Measurements from ENCODE around the gene SYT8. TPM values are rescaled to one million over a fixed set of nuclear protein-coding genes. Genes with fewer than 3 reads are reported as not detected.
A peak's percentile ranks its signal among the peaks of the same experiment; 100 is the strongest.
"Not testable (repeated sequence)": the region's sequence is repeated elsewhere in the genome, so short reads cannot be mapped to it uniquely, and the experiment has no call there.

The SYT8 gene
- total RNA-seq, 1 donor from 2014 or later, result not detected

DNA sequence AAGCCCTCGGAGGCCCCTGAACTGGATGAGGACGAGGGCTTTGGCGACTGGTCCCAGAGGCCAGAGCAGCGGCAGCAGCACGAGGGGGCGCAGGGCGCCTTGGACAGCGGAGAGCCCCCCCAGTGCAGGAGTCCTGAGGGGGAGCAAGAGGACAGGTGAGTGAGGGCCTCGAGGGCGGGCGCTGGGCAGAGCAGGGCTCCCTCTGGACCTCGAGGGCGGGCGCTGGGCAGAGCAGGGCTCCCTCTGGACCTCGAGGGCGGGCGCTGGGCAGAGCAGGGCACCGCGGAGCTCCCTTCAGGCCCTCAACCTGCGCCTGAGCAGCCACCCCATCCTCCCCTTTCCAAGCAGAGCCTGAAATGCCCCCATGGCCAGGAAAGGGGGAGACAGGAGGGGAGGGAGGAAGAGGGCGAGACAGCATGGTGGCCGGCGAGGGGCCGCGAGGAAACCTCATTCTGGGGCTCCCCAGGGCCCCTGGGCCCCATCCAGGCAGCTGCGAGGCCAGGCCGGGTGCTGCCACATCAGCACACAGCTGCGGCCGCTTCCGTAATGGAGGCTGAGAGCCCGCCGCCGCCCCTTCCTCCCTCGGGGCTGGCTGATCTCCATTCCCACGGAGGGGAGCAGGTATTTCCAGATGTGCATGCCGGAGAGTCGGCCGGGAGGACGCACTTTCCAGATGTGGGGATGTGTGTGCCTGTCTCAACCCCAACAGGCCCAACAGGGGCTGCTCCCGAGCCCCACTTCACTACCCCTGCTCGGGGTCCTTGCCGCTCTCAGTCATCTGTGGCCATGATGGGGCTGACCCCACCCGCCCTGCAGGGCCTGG lies 46.9 kb downstream of the SYT8 start:
- Mint-ChIP-seq H3K27ac (peak overlapping the region; percentile 61), H3K9me3 (no peaks in the 10 kb centered on the region), H3K36me3 (ENCODE audit: low read depth) (peaks cover 8% of the 10 kb centered on the region), H3K27me3 (no peaks in the 10 kb centered on the region), H3K4me3 (no peak overlapping the region), H3K4me1 (peaks cover 41% of the 10 kb centered on the region)
- ATAC-seq (ENCODE audit: low read depth) (peak; percentile 65), DNase-seq (peak; percentile 44)
- ChIA-PET CTCF (interaction anchor here (0.5 to 2.6 kb wide), 24 partner anchors 10 to 1164 kb away, joined by 3 to 15 read pairs (median 6); partner anchors contain the start of genes LSP1 and PRR33), POLR2A (interaction anchor here (0.6 to 5.4 kb wide), 9 partner anchors 9 to 1110 kb away, joined by 3 to 55 read pairs (median 4); partner anchors contain the start of genes LSP1, MRPL23, NAP1L4 and PRR33)
- intact Hi-C loops (cut with micrococcal nuclease), result loop anchor here (1.0 to 5.0 kb wide), 4 partner anchors 28 to 269 kb away; partner anchors contain the start of genes LSP1 and TNNT3
- TF ChIP-seq, protein P1, sequence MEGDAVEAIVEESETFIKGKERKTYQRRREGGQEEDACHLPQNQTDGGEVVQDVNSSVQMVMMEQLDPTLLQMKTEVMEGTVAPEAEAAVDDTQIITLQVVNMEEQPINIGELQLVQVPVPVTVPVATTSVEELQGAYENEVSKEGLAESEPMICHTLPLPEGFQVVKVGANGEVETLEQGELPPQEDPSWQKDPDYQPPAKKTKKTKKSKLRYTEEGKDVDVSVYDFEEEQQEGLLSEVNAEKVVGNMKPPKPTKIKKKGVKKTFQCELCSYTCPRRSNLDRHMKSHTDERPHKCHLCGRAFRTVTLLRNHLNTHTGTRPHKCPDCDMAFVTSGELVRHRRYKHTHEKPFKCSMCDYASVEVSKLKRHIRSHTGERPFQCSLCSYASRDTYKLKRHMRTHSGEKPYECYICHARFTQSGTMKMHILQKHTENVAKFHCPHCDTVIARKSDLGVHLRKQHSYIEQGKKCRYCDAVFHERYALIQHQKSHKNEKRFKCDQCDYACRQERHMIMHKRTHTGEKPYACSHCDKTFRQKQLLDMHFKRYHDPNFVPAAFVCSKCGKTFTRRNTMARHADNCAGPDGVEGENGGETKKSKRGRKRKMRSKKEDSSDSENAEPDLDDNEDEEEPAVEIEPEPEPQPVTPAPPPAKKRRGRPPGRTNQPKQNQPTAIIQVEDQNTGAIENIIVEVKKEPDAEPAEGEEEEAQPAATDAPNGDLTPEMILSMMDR (IDR thresholded peaks at IDR 0.05), result no peak

DNA sequence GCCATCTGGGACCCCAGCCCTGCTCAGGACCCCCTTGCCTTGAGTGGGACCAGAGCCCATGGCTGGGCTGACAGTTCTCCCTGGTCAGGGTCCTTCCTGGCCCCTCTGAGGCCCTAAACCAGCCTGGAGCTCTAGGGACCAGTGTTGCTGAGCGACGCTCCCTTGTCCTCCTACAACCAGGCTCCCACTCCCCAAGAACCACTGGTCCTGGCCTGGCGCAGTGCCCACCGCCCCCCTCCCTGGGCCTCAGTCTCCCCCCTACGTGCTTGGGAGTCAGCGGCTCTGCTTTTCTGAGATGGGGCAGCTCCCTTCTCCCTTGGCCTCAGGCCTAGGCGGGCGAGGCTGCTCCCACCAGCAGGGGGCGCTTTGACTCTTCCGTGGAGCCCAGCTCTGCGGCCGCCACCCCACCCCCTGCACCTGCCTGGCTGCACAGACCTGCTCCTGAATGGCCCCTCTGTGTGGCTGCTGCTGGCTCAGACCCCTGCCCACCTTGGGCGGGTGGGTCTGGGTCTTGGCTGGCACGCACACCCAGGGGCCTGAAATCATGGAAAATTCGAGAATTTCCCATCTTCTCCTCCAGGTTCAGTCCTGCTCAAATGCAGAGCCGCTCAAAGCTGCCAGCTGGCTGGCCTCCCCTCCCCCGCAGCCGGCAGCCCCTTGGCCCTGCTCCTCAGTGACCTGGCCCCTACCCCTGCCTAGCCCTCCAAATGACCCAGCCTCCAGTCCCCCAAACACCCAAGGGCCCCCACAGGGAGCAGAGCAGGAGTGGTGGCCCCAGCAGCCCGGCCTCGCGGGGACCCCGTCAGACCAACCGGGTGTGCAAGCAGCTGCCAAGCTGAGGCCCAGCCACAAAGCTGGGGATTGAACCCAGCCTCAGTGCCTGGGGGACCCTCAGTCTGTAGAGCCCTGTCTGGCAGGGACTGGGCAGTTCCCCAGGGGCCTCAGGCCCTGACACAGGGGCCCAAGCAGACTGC lies 47.8 kb downstream of the SYT8 start:
- DNase-seq, result peak; percentile 73
- peak; percentile 83 for ATAC-seq (ENCODE audit: low read depth)
- intact Hi-C loops (cut with micrococcal nuclease), result loop anchor here (1.0 to 5.0 kb wide), 4 partner anchors 29 to 268 kb away; partner anchors contain the start of genes LSP1 and TNNT3
- Mint-ChIP-seq H3K27me3 (no peaks in the 10 kb centered on the region), H3K4me3 (no peak overlapping the region), H3K27ac (peak overlapping the region; percentile 61), H3K4me1 (peaks cover 37% of the 10 kb centered on the region), H3K36me3 (ENCODE audit: low read depth) (peaks cover 6% of the 10 kb centered on the region), H3K9me3 (no peaks in the 10 kb centered on the region)
- POLR2A ChIA-PET, result interaction anchor here (0.6 to 5.4 kb wide), 9 partner anchors 9 to 1110 kb away, joined by 3 to 55 read pairs (median 4); partner anchors contain the start of genes LSP1, MRPL23, NAP1L4 and PRR33
- CTCF ChIA-PET, result interaction anchor here (0.5 to 2.6 kb wide), 26 partner anchors 9 to 1165 kb away, joined by 3 to 15 read pairs (median 4); partner anchors contain the start of genes LSP1 and PRR33
- TF ChIP-seq, protein P1 (IDR thresholded peaks at IDR 0.05), result no peak

- DNase-seq (no peak), ATAC-seq (ENCODE audit: low read depth) (no peak)
- Mint-ChIP-seq H3K36me3 (ENCODE audit: low read depth) (peaks cover 9% of the 10 kb centered on the region), H3K9me3 (no peaks in the 10 kb centered on the region), H3K4me3 (no peak overlapping the region), H3K27ac (peak overlapping the region; percentile 37), H3K27me3 (no peaks in the 10 kb centered on the region), H3K4me1 (peaks cover 37% of the 10 kb centered on the region)
- ChIA-PET CTCF (interaction anchor here (1.3 to 2.6 kb wide), 6 partner anchors 8 to 116 kb away, joined by 3 to 15 read pairs (median 8); partner anchors contain the start of gene PRR33), POLR2A (interaction anchor here (1.7 to 5.4 kb wide), 2 partner anchors 8 to 31 kb away, joined by 8 to 55 read pairs; partner anchors contain the start of genes LSP1 and PRR33)
- TF ChIP-seq, protein P1 (IDR thresholded peaks at IDR 0.05), result no peak
- intact Hi-C loops (cut with micrococcal nuclease), result loop anchor here (2.0 to 5.0 kb wide), 2 partner anchors 34 to 267 kb away; partner anchors contain the start of gene TNNT3
Measured at GRCh38 chr11:1883346-1884302, 48.8 kb downstream of the SYT8 start.

DNA sequence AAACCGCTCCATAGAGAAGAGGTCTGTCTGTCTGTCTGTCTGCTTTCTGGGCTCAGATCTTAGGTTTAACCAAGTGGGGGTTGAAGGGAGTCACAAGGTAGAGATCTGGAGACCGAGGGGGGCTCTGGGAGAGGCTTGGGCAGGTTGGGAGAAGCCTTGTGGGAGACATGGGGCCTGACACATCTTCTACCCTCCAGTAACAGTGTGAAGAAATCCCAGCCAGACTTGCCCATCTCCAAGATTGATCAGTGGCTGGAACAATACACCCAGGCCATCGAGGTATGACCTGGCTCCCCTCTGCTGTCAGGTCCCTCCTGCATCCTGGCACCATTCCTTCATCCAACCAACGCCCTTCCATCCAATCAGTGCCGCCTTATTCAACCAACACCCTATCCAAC lies 49.5 kb downstream of the SYT8 start:
- Mint-ChIP-seq H3K36me3 (ENCODE audit: low read depth) (peaks cover 11% of the 10 kb centered on the region), H3K27me3 (no peaks in the 10 kb centered on the region), H3K9me3 (no peaks in the 10 kb centered on the region), H3K27ac (no peak overlapping the region), H3K4me1 (peaks cover 36% of the 10 kb centered on the region), H3K4me3 (no peak overlapping the region)
- DNase-seq, result peak; percentile 6
- intact Hi-C loops (cut with micrococcal nuclease), result loop anchor here (5.0 kb wide), 1 partner anchor 33 kb away; the partner anchor contains the start of gene TNNT3
- no peak for ATAC-seq (ENCODE audit: low read depth)
- TF ChIP-seq, protein P1 (IDR thresholded peaks at IDR 0.05), result no peak
- POLR2A ChIA-PET, result interaction anchor here (5.4 kb wide), 1 partner anchor 31 kb away, joined by 55 read pairs; the partner anchor contains the start of gene LSP1
- CTCF ChIA-PET, result no interaction called here

DNA sequence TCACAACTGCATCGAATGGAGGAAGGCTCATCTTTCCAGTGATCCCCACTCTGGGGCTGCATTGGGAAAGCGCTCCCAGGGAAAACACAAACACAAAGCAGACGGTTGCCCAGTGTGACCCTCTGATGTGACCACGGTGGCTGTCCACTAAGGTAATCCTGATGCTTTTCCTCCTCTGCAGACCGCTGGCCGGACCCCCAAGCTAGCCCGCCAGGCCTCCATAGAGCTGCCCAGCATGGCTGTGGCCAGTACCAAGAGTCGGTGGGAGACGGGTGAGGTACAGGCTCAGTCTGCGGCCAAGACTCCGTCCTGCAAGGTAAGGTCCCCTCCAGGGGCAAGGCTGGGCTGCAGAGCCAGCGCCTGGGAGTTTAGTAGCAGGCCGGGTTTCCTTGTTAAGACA lies 51.8 kb downstream of the SYT8 start:
- POLR2A ChIA-PET; CTCF ChIA-PET; intact Hi-C loops (cut with micrococcal nuclease): not testable (repeated sequence)

More for the DNA sequence above, 51.8 kb downstream of the SYT8 start:
- peaks cover 11% of the 10 kb centered on the region for H3K36me3 Mint-ChIP-seq (ENCODE audit: low read depth)
- DNase-seq; H3K9me3 Mint-ChIP-seq; ATAC-seq (ENCODE audit: low read depth); H3K27me3 Mint-ChIP-seq; H3K27ac Mint-ChIP-seq; H3K4me3 Mint-ChIP-seq: not testable (repeated sequence)
- H3K4me1 Mint-ChIP-seq, result peaks cover 27% of the 10 kb centered on the region
